K562 (cell line): Measurements from ENCODE around the gene TALDO1. TPM values are rescaled to one million over a fixed set of nuclear protein-coding genes. Genes with fewer than 3 reads are reported as not detected.

ENCODE experiments used
- BRD4 ChIP-seq: fragments of 200-600 bp; sonication (generic); IDR thresholded peaks from 2 replicates; pipeline ENCODE4 v1.6.1; 2017; ENCODE audit warnings: inconsistent platforms
- CHD7 ChIP-seq: fragments of 200-600 bp; sonication (generic); IDR thresholded peaks from one replicate; pipeline ENCODE4 v1.6.1; 2012; ENCODE audit warnings: mild to moderate bottlenecking, low read depth, low read length, inconsistent platforms
- MAX ChIP-seq: sonication (generic); formaldehyde crosslinking; IDR thresholded peaks from 2 replicates; pipeline ENCODE4 v1.9.0; 2022; ENCODE audit warnings: mild to moderate bottlenecking, missing genetic modification reagents
- MEIS2 ChIP-seq: fragments of 450-650 bp; IDR thresholded peaks from 2 replicates; pipeline ENCODE4 v1.6.1; 2014; ENCODE audit warnings: mild to moderate bottlenecking; ENCODE audit not compliant: partially characterized antibody
- POLR2B ChIP-seq: fragments of 450-650 bp; IDR thresholded peaks from 2 replicates; pipeline ENCODE4 v1.6.1; 2018; ENCODE audit warnings: low read depth; ENCODE audit not compliant: partially characterized antibody
- SAFB ChIP-seq: fragments of 200-400 bp; formaldehyde crosslinking; IDR thresholded peaks from 2 replicates; pipeline ENCODE4 v1.6.1; 2017; ENCODE audit warnings: low read depth, low read length, borderline replicate concordance
- TSC22D4 ChIP-seq: fragments of 450-650 bp; IDR thresholded peaks from 2 replicates; pipeline ENCODE4 v1.6.1; 2016; ENCODE audit warnings: missing genetic modification characterization, missing biosample characterization, control low read depth
- XRCC4 ChIP-seq: IDR thresholded peaks from one replicate; pipeline ENCODE4 v1.6.1; 2011; ENCODE audit not compliant: insufficient read depth, insufficient read length; ENCODE audit errors: extremely low read depth
- ZNF140 ChIP-seq: fragments of 250-450 bp; sonication (Bioruptor Pico); IDR thresholded peaks from 2 replicates; pipeline ENCODE4 v1.8.0; 2021; ENCODE audit warnings: moderate library complexity, mild to moderate bottlenecking, inconsistent platforms
- ZNF512 ChIP-seq: IDR thresholded peaks from 2 replicates; pipeline ENCODE4 v1.6.1; 2016; ENCODE audit warnings: missing genetic modification characterization, missing compliant biosample characterization
- ZNF589 ChIP-seq: fragments of 200-800 bp; sonication (Bioruptor generic); IDR thresholded peaks from 2 replicates; pipeline ENCODE4 v1.6.1; 2016; ENCODE audit warnings: low read depth, missing genetic modification characterization, missing compliant biosample characterization
- polyA plus RNA-seq, 8 experiments: library from polyadenylated mRNA; depleted of rRNA in 4 of 8; stranded (reverse) in 5 of 8; unstranded in 3 of 8; fragments of >200 nt; fragmentation: Nextera tagmentation in 2 of 8; fragmentation: Illumina TruSeq in 1 of 8; extraction: Ambion mirVana in 2 of 8; extraction: Trizol in 1 of 8; gene quantifications; 2 replicates each; pipeline versions ENCODE4 v1.2.1 to v1.2.3, GENCODE V29; 2011 to 2014; ENCODE audit warnings: inconsistent platforms in 1 of 8, missing spikeins in 1 of 8
- total RNA-seq, 7 experiments: library from RNA; depleted of rRNA in 6 of 7; stranded (reverse); fragments of >200 nt in 6 of 7; fragmentation: Illumina TruSeq in 2 of 7; extraction: Trizol in 2 of 7; gene quantifications; 2 replicates each; pipeline versions ENCODE4 v1.2.1 to v1.2.3, GENCODE V29; 2011 to 2021; ENCODE audit warnings: low replicate concordance in 1 of 7
- TF ChIP-seq, protein P1 (sequence below): IDR thresholded peaks from 2 replicates; pipeline ENCODE4 v1.6.1; 2014; ENCODE audit warnings: antibody characterized with exemption

The TALDO1 gene
- total and polyA plus RNA-seq, 9 of the 15 experiments (the other 6 are each of a cell fraction or from before 2014, with no cell fraction given), result 260 to 541 (median 441) TPM

GRCh38 chr11:727859-728748, 19.2 kb upstream of the TALDO1 start (continued):
- no peak for TF ChIP-seq ZNF512
- TF ChIP-seq TSC22D4, result no peak
- no peak for TF ChIP-seq ZNF140 (CRISPR knock-in tag)
- TF ChIP-seq POLR2B, result no peak
- TF ChIP-seq, protein P1, sequence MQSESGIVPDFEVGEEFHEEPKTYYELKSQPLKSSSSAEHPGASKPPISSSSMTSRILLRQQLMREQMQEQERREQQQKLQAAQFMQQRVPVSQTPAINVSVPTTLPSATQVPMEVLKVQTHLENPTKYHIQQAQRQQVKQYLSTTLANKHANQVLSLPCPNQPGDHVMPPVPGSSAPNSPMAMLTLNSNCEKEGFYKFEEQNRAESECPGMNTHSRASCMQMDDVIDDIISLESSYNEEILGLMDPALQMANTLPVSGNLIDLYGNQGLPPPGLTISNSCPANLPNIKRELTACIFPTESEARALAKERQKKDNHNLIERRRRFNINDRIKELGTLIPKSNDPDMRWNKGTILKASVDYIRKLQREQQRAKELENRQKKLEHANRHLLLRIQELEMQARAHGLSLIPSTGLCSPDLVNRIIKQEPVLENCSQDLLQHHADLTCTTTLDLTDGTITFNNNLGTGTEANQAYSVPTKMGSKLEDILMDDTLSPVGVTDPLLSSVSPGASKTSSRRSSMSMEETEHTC, result peak; percentile 57; the same call in 1 of the 2 replicates
- TF ChIP-seq XRCC4, result no peak
- TF ChIP-seq CHD7, result no peak
- TF ChIP-seq SAFB, result no peak
- TF ChIP-seq MAX, result peak; percentile 86
- no peak for TF ChIP-seq ZNF589
- TF ChIP-seq BRD4, result no peak
- no peak for TF ChIP-seq MEIS2
